ENCODE measurements around the gene C1orf35. TPM values are rescaled to one million over a fixed set of nuclear protein-coding genes. Genes with fewer than 3 reads are reported as not detected.

The C1orf35 gene
- total and polyA plus RNA-seq, 9 of the 15 experiments (the other 6 are each of a cell fraction or from before 2014, with no cell fraction given) = 3.2 to 48.7 (median 12.5) TPM

GRCh38 chr1:228148935-228149405 lies 45.8 kb upstream of the C1orf35 start (continued):
- TF ChIP-seq MGA (IDR thresholded peaks at IDR 0.05) (no peak), HNRNPH1 (optimal IDR thresholded peaks at IDR 0.05; ENCODE audit: low read depth, low read length) (no peak), FOXP1 (CRISPR knock-in tag; IDR thresholded peaks at IDR 0.05) (no peak), NR2C1 (IDR thresholded peaks at IDR 0.05) (no peak), NR2C1 (tag; IDR thresholded peaks at IDR 0.05) (no peak)
- TF ChIP-seq, protein P1, sequence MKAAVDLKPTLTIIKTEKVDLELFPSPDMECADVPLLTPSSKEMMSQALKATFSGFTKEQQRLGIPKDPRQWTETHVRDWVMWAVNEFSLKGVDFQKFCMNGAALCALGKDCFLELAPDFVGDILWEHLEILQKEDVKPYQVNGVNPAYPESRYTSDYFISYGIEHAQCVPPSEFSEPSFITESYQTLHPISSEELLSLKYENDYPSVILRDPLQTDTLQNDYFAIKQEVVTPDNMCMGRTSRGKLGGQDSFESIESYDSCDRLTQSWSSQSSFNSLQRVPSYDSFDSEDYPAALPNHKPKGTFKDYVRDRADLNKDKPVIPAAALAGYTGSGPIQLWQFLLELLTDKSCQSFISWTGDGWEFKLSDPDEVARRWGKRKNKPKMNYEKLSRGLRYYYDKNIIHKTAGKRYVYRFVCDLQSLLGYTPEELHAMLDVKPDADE (conservative IDR thresholded peaks at IDR 0.05; ENCODE audit: control insufficient read depth, low read depth, low read length) = no peak
